ENCODE data around the gene SV2C.

SV2C gene

GRCh38 chr5:76192837-76193236, 109.7 kb downstream of the SV2C start:
- Histone ChIP-seq H3K36me3 (replicated peaks; ENCODE audit: low read depth, low read length) (no peaks in the 10 kb centered on the region), H2AFZ (ENCODE audit: low read depth, low read length) (no peak overlapping the region), H3K9ac (ENCODE audit: low read length) (no peak overlapping the region), H3K79me2 (ENCODE audit: low read length) (no peaks in the 10 kb centered on the region), H3K27me3 (ENCODE audit: low read depth, low read length) (no peaks in the 10 kb centered on the region), H3K4me1 (ENCODE audit: low read length) (no peaks in the 10 kb centered on the region), H3K27ac (ENCODE audit: low read length) (no peak overlapping the region), H3K4me3 (ENCODE audit: low read length) (no peak overlapping the region), H3K4me2 (ENCODE audit: low read length) (no peak overlapping the region), H4K20me1 (ENCODE audit: insufficient read depth, low read length) (no peaks in the 10 kb centered on the region), H3K9me3 (ENCODE audit: insufficient read depth, low read length) (no peaks in the 10 kb centered on the region)
- TF ChIP-seq EZH2phosphoT487 (IDR thresholded peaks at IDR 0.05; ENCODE audit: low read depth) (no peak), CTCF (IDR thresholded peaks at IDR 0.05; ENCODE audit: low read depth, low read length) (no peak)

- no peaks in the 10 kb centered on the region for H3K36me3 ChIP-seq (replicated peaks; ENCODE audit: low read depth, low read length)
- no peaks in the 10 kb centered on the region for H3K27me3 ChIP-seq (ENCODE audit: low read depth, low read length)
- H4K20me1 ChIP-seq (ENCODE audit: insufficient read depth, low read length): no peaks in the 10 kb centered on the region
- TF ChIP-seq CTCF (IDR thresholded peaks at IDR 0.05; ENCODE audit: low read depth, low read length): no peak
- no peak overlapping the region for H3K27ac ChIP-seq (ENCODE audit: low read length)
- H3K9me3 ChIP-seq (ENCODE audit: insufficient read depth, low read length): no peaks in the 10 kb centered on the region
- H3K4me2 ChIP-seq (ENCODE audit: low read length): no peak overlapping the region
- H3K9ac ChIP-seq (ENCODE audit: low read length): no peak overlapping the region
- H3K4me3 ChIP-seq (ENCODE audit: low read length): no peak overlapping the region
- H2AFZ ChIP-seq (ENCODE audit: low read depth, low read length): no peak overlapping the region
- no peaks in the 10 kb centered on the region for H3K4me1 ChIP-seq (ENCODE audit: low read length)
- H3K79me2 ChIP-seq (ENCODE audit: low read length): no peaks in the 10 kb centered on the region
Observed at GRCh38 chr5:76193635-76194034, 110.5 kb downstream of the SV2C start.

- Histone ChIP-seq H3K79me2 (ENCODE audit: low read length) (no peaks in the 10 kb centered on the region), H3K4me3 (ENCODE audit: low read length) (no peak overlapping the region), H3K9me3 (ENCODE audit: insufficient read depth, low read length) (no peaks in the 10 kb centered on the region), H3K4me1 (ENCODE audit: low read length) (no peaks in the 10 kb centered on the region), H2AFZ (ENCODE audit: low read depth, low read length) (no peak overlapping the region), H3K27ac (ENCODE audit: low read length) (no peak overlapping the region), H3K4me2 (ENCODE audit: low read length) (no peak overlapping the region), H4K20me1 (ENCODE audit: insufficient read depth, low read length) (no peaks in the 10 kb centered on the region), H3K27me3 (ENCODE audit: low read depth, low read length) (no peaks in the 10 kb centered on the region), H3K9ac (ENCODE audit: low read length) (no peak overlapping the region), H3K36me3 (replicated peaks; ENCODE audit: low read depth, low read length) (no peaks in the 10 kb centered on the region)
- TF ChIP-seq CTCF (IDR thresholded peaks at IDR 0.05; ENCODE audit: low read depth, low read length): no peak
- TF ChIP-seq EZH2phosphoT487 (IDR thresholded peaks at IDR 0.05; ENCODE audit: low read depth): no peak
Observed at GRCh38 chr5:76194340-76194739, 111.2 kb downstream of the SV2C start.

- no peak overlapping the region for H3K9ac ChIP-seq (ENCODE audit: low read length)
Observed at GRCh38 chr5:76196457-76196856, 113.3 kb downstream of the SV2C start.

More at GRCh38 chr5:76196457-76196856, 113.3 kb downstream of the SV2C start:
- Histone ChIP-seq H3K79me2 (ENCODE audit: low read length) (no peaks in the 10 kb centered on the region), H3K27me3 (ENCODE audit: low read depth, low read length) (no peaks in the 10 kb centered on the region), H3K9me3 (ENCODE audit: insufficient read depth, low read length) (no peaks in the 10 kb centered on the region), H3K4me1 (ENCODE audit: low read length) (no peaks in the 10 kb centered on the region), H3K27ac (ENCODE audit: low read length) (no peak overlapping the region), H2AFZ (ENCODE audit: low read depth, low read length) (no peak overlapping the region), H3K4me3 (ENCODE audit: low read length) (no peak overlapping the region), H4K20me1 (ENCODE audit: insufficient read depth, low read length) (no peaks in the 10 kb centered on the region), H3K36me3 (replicated peaks; ENCODE audit: low read depth, low read length) (no peaks in the 10 kb centered on the region), H3K4me2 (ENCODE audit: low read length) (no peak overlapping the region)
- TF ChIP-seq EZH2phosphoT487 (IDR thresholded peaks at IDR 0.05; ENCODE audit: low read depth): no peak
- TF ChIP-seq CTCF (IDR thresholded peaks at IDR 0.05; ENCODE audit: low read depth, low read length): no peak
